WTC11 (cell line): Measurements from ENCODE around the gene PLXNB1. TPM values are rescaled to one million over a fixed set of nuclear protein-coding genes. Genes with fewer than 3 reads are reported as not detected.

Source experiments
- ATAC-seq: fragments of 200-7000 bp; cut with Tn5 transposase; 2 replicates; pipeline ENCODE4 v1.10.0; 2021; ENCODE audit warnings: mild to moderate bottlenecking, moderate library complexity
- CTCF ChIA-PET: fragments of 300-600 bp; sonication (Branson Sonifier 250); formaldehyde crosslinking; loops from one replicate; lab custom pipeline; 2021; ENCODE audit warnings: antibody characterized with exemption; lab: Charles Lee
- POLR2A ChIA-PET: fragments of 350-600 bp; sonication (Branson Sonifier 250); formaldehyde crosslinking; loops from one replicate; lab custom pipeline; 2021; ENCODE audit warnings: antibody characterized with exemption; lab: Charles Lee
- DNase-seq: peaks from one replicate; pipeline ENCODE4 v3.0.0; 2021; ENCODE audit warnings: low spot score
- H3K27ac Mint-ChIP-seq: 2 replicates; pipeline ENCODE4 v1.8.0; 2021; ENCODE audit warnings: mixed read lengths
- H3K27me3 Mint-ChIP-seq: 2 replicates; pipeline ENCODE4 v1.8.0; 2021; ENCODE audit warnings: low read depth, mild to moderate bottlenecking, moderate library complexity, mixed read lengths
- H3K36me3 Mint-ChIP-seq: 2 replicates; pipeline ENCODE4 v1.8.0; 2021; ENCODE audit warnings: mixed read lengths
- H3K4me1 Mint-ChIP-seq: 2 replicates; pipeline ENCODE4 v1.8.0; 2022; ENCODE audit warnings: mixed read lengths
- H3K4me3 Mint-ChIP-seq: 2 replicates; pipeline ENCODE4 v1.8.0; 2021; ENCODE audit warnings: mild to moderate bottlenecking, moderate library complexity, mixed read lengths
- H3K9me3 Mint-ChIP-seq: 2 replicates; pipeline ENCODE4 v1.8.0; 2021; ENCODE audit warnings: mixed read lengths
- CBFB ChIP-seq: sonication (generic); formaldehyde crosslinking; IDR thresholded peaks from 2 replicates; pipeline ENCODE4 v1.8.1; 2022; ENCODE audit warnings: mild to moderate bottlenecking, low read depth, missing genetic modification reagents
- CREB1 ChIP-seq: sonication (generic); formaldehyde crosslinking; IDR thresholded peaks from 2 replicates; pipeline ENCODE4 v1.8.0; 2023; ENCODE audit warnings: mild to moderate bottlenecking, missing genetic modification reagents
- GRHL2 ChIP-seq: fragments of 250-450 bp; sonication (Bioruptor Pico); IDR thresholded peaks from 2 replicates; pipeline ENCODE4 v1.8.0; 2022; ENCODE audit warnings: mild to moderate bottlenecking, moderate library complexity; ENCODE audit not compliant: insufficient replicate concordance, severe bottlenecking
- GTF2I ChIP-seq: fragments of 250-450 bp; sonication (Bioruptor Pico); conservative IDR thresholded peaks from 2 replicates; pipeline ENCODE4 v1.4.0; 2021; ENCODE audit warnings: mild to moderate bottlenecking
- HMGA2 ChIP-seq: fragments of 250-450 bp; sonication (Bioruptor Pico); IDR thresholded peaks from 2 replicates; pipeline ENCODE4 v1.4.0; 2021; ENCODE audit warnings: mild to moderate bottlenecking, moderate library complexity
- JUN ChIP-seq: sonication (generic); formaldehyde crosslinking; IDR thresholded peaks from 2 replicates; pipeline ENCODE4 v1.8.0; 2023; ENCODE audit warnings: mild to moderate bottlenecking, missing genetic modification reagents
- ZNF121 ChIP-seq: sonication (generic); formaldehyde crosslinking; IDR thresholded peaks from 2 replicates; pipeline ENCODE4 v1.8.0; 2023; ENCODE audit warnings: missing genetic modification reagents
- ZNF396 ChIP-seq: fragments of 250-450 bp; sonication (Bioruptor Pico); IDR thresholded peaks from 2 replicates; pipeline ENCODE4 v1.8.0; 2021; ENCODE audit warnings: mild to moderate bottlenecking, moderate library complexity, borderline replicate concordance
- ZNF671 ChIP-seq: fragments of 250-450 bp; sonication (Bioruptor Pico); IDR thresholded peaks from 2 replicates; pipeline ENCODE4 v1.8.0; 2021; ENCODE audit warnings: mild to moderate bottlenecking
- total RNA-seq: library from RNA; stranded (reverse); gene quantifications from 3 replicates; pipeline ENCODE4 v1.2.3, GENCODE V29; 2021
- TF ChIP-seq, protein P1 (sequence below): sonication (generic); formaldehyde crosslinking; IDR thresholded peaks from 2 replicates; pipeline ENCODE4 v1.8.1; 2022; ENCODE audit warnings: missing genetic modification reagents, borderline replicate concordance
- TF ChIP-seq, protein P2 (sequence below): sonication (generic); formaldehyde crosslinking; IDR thresholded peaks from 2 replicates; pipeline ENCODE4 v1.8.0; 2022; ENCODE audit warnings: mild to moderate bottlenecking, missing genetic modification reagents
- TF ChIP-seq, protein P3 (sequence below): sonication (generic); formaldehyde crosslinking; IDR thresholded peaks from 2 replicates; pipeline ENCODE4 v1.8.1; 2022; ENCODE audit warnings: mild to moderate bottlenecking, moderate library complexity, missing genetic modification reagents
- TF ChIP-seq, protein P4 (sequence below): sonication (generic); formaldehyde crosslinking; IDR thresholded peaks from 2 replicates; pipeline ENCODE4 v1.8.0; 2022; ENCODE audit warnings: mild to moderate bottlenecking, missing genetic modification reagents
- TF ChIP-seq, protein P5 (sequence below): sonication (generic); formaldehyde crosslinking; IDR thresholded peaks from 2 replicates; pipeline ENCODE4 v1.8.1; 2022; ENCODE audit warnings: low read depth, missing genetic modification reagents, borderline replicate concordance
- TF ChIP-seq, protein P6 (sequence below): sonication (generic); formaldehyde crosslinking; IDR thresholded peaks from 2 replicates; pipeline ENCODE4 v1.8.0; 2023; ENCODE audit warnings: missing genetic modification reagents
- TF ChIP-seq, protein P7 (sequence below): sonication (generic); formaldehyde crosslinking; IDR thresholded peaks from 2 replicates; pipeline ENCODE4 v1.8.0; 2023; ENCODE audit warnings: missing genetic modification reagents, mild to moderate bottlenecking, borderline replicate concordance
- TF ChIP-seq, protein P8 (sequence below): sonication (generic); formaldehyde crosslinking; IDR thresholded peaks from 2 replicates; pipeline ENCODE4 v1.8.0; 2022; ENCODE audit warnings: missing genetic modification reagents

The PLXNB1 gene
- total RNA-seq, 1 experiment from 2014 or later, result 143 TPM

DNA sequence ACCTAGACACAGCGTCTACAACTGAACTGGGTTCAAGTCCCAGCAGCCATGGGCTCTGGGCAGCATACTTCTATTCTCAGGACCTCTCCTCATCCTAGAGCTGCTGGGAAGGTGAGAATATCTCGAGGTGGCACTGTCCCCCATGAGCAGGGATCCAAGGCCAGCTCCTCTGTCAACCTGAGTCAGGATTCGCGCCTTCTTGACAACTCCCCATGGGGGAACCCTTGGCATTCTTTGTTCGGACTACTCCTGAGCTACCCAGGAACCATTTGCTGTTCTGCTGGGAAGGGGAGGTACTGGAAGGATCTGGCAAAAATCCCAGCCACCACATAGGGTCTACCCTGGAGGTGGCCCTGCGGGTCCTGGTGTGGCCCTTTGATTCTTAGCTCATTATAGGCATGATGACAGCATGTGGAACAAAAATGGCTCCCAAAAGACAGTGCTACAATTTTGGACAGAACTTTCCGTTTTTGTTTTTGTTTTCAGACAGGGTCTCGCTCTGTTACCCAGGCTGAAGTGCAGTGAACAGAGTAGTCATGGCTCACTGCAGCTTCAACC, 22.3 kb downstream of the PLXNB1 start:
- ATAC-seq (no peak), DNase-seq (no peak)
- Mint-ChIP-seq H3K27ac (no peak overlapping the region), H3K9me3 (no peaks in the 10 kb centered on the region), H3K27me3 (no peaks in the 10 kb centered on the region), H3K4me3 (no peak overlapping the region), H3K36me3 (peaks cover 74% of the 10 kb centered on the region), H3K4me1 (no peaks in the 10 kb centered on the region)
- ChIA-PET POLR2A (interaction anchor here (1.4 kb wide), 1 partner anchor 24 kb away, joined by 5 read pairs; no protein-coding TSS in a partner anchor), CTCF (interaction anchor here (0.6 to 3.9 kb wide), 9 partner anchors 9 to 574 kb away, joined by 3 to 49 read pairs (median 5); partner anchors contain the start of genes CCDC51, PLXNB1, SLC26A6 and TMA7)
- TF ChIP-seq CBFB (CRISPR knock-in tag) (no peak), ZNF396 (CRISPR knock-in tag) (no peak), CREB1 (CRISPR knock-in tag) (no peak), ZNF671 (CRISPR knock-in tag) (no peak), GRHL2 (CRISPR knock-in tag) (no peak), ZNF121 (no peak), GTF2I (no peak), JUN (no peak), HMGA2 (CRISPR knock-in tag) (no peak)
- TF ChIP-seq, protein P1, sequence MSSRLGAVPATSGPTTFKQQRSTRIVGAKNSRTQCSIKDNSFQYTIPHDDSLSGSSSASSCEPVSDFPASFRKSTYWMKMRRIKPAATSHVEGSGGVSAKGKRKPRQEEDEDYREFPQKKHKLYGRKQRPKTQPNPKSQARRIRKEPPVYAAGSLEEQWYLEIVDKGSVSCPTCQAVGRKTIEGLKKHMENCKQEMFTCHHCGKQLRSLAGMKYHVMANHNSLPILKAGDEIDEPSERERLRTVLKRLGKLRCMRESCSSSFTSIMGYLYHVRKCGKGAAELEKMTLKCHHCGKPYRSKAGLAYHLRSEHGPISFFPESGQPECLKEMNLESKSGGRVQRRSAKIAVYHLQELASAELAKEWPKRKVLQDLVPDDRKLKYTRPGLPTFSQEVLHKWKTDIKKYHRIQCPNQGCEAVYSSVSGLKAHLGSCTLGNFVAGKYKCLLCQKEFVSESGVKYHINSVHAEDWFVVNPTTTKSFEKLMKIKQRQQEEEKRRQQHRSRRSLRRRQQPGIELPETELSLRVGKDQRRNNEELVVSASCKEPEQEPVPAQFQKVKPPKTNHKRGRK, result no peak
- TF ChIP-seq, protein P2, sequence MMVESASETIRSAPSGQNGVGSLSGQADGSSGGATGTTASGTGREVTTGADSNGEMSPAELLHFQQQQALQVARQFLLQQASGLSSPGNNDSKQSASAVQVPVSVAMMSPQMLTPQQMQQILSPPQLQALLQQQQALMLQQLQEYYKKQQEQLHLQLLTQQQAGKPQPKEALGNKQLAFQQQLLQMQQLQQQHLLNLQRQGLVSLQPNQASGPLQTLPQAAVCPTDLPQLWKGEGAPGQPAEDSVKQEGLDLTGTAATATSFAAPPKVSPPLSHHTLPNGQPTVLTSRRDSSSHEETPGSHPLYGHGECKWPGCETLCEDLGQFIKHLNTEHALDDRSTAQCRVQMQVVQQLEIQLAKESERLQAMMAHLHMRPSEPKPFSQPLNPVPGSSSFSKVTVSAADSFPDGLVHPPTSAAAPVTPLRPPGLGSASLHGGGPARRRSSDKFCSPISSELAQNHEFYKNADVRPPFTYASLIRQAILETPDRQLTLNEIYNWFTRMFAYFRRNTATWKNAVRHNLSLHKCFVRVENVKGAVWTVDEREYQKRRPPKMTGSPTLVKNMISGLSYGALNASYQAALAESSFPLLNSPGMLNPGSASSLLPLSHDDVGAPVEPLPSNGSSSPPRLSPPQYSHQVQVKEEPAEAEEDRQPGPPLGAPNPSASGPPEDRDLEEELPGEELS (CRISPR knock-in tag), result no peak
- TF ChIP-seq, protein P3, sequence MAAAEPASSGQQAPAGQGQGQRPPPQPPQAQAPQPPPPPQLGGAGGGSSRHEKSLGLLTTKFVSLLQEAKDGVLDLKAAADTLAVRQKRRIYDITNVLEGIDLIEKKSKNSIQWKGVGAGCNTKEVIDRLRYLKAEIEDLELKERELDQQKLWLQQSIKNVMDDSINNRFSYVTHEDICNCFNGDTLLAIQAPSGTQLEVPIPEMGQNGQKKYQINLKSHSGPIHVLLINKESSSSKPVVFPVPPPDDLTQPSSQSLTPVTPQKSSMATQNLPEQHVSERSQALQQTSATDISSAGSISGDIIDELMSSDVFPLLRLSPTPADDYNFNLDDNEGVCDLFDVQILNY (CRISPR knock-in tag), result no peak
- TF ChIP-seq, protein P4, sequence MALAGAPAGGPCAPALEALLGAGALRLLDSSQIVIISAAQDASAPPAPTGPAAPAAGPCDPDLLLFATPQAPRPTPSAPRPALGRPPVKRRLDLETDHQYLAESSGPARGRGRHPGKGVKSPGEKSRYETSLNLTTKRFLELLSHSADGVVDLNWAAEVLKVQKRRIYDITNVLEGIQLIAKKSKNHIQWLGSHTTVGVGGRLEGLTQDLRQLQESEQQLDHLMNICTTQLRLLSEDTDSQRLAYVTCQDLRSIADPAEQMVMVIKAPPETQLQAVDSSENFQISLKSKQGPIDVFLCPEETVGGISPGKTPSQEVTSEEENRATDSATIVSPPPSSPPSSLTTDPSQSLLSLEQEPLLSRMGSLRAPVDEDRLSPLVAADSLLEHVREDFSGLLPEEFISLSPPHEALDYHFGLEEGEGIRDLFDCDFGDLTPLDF (CRISPR knock-in tag), result no peak
- TF ChIP-seq, protein P5, sequence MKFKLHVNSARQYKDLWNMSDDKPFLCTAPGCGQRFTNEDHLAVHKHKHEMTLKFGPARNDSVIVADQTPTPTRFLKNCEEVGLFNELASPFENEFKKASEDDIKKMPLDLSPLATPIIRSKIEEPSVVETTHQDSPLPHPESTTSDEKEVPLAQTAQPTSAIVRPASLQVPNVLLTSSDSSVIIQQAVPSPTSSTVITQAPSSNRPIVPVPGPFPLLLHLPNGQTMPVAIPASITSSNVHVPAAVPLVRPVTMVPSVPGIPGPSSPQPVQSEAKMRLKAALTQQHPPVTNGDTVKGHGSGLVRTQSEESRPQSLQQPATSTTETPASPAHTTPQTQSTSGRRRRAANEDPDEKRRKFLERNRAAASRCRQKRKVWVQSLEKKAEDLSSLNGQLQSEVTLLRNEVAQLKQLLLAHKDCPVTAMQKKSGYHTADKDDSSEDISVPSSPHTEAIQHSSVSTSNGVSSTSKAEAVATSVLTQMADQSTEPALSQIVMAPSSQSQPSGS (CRISPR knock-in tag), result no peak
- TF ChIP-seq, protein P6, sequence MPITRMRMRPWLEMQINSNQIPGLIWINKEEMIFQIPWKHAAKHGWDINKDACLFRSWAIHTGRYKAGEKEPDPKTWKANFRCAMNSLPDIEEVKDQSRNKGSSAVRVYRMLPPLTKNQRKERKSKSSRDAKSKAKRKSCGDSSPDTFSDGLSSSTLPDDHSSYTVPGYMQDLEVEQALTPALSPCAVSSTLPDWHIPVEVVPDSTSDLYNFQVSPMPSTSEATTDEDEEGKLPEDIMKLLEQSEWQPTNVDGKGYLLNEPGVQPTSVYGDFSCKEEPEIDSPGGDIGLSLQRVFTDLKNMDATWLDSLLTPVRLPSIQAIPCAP (CRISPR knock-in tag), result no peak
- TF ChIP-seq, protein P7, sequence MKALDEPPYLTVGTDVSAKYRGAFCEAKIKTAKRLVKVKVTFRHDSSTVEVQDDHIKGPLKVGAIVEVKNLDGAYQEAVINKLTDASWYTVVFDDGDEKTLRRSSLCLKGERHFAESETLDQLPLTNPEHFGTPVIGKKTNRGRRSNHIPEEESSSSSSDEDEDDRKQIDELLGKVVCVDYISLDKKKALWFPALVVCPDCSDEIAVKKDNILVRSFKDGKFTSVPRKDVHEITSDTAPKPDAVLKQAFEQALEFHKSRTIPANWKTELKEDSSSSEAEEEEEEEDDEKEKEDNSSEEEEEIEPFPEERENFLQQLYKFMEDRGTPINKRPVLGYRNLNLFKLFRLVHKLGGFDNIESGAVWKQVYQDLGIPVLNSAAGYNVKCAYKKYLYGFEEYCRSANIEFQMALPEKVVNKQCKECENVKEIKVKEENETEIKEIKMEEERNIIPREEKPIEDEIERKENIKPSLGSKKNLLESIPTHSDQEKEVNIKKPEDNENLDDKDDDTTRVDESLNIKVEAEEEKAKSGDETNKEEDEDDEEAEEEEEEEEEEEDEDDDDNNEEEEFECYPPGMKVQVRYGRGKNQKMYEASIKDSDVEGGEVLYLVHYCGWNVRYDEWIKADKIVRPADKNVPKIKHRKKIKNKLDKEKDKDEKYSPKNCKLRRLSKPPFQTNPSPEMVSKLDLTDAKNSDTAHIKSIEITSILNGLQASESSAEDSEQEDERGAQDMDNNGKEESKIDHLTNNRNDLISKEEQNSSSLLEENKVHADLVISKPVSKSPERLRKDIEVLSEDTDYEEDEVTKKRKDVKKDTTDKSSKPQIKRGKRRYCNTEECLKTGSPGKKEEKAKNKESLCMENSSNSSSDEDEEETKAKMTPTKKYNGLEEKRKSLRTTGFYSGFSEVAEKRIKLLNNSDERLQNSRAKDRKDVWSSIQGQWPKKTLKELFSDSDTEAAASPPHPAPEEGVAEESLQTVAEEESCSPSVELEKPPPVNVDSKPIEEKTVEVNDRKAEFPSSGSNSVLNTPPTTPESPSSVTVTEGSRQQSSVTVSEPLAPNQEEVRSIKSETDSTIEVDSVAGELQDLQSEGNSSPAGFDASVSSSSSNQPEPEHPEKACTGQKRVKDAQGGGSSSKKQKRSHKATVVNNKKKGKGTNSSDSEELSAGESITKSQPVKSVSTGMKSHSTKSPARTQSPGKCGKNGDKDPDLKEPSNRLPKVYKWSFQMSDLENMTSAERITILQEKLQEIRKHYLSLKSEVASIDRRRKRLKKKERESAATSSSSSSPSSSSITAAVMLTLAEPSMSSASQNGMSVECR (CRISPR knock-in tag), result no peak
- TF ChIP-seq, protein P8, sequence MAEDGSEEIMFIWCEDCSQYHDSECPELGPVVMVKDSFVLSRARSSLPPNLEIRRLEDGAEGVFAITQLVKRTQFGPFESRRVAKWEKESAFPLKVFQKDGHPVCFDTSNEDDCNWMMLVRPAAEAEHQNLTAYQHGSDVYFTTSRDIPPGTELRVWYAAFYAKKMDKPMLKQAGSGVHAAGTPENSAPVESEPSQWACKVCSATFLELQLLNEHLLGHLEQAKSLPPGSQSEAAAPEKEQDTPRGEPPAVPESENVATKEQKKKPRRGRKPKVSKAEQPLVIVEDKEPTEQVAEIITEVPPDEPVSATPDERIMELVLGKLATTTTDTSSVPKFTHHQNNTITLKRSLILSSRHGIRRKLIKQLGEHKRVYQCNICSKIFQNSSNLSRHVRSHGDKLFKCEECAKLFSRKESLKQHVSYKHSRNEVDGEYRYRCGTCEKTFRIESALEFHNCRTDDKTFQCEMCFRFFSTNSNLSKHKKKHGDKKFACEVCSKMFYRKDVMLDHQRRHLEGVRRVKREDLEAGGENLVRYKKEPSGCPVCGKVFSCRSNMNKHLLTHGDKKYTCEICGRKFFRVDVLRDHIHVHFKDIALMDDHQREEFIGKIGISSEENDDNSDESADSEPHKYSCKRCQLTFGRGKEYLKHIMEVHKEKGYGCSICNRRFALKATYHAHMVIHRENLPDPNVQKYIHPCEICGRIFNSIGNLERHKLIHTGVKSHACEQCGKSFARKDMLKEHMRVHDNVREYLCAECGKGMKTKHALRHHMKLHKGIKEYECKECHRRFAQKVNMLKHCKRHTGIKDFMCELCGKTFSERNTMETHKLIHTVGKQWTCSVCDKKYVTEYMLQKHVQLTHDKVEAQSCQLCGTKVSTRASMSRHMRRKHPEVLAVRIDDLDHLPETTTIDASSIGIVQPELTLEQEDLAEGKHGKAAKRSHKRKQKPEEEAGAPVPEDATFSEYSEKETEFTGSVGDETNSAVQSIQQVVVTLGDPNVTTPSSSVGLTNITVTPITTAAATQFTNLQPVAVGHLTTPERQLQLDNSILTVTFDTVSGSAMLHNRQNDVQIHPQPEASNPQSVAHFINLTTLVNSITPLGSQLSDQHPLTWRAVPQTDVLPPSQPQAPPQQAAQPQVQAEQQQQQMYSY, result no peak
